T-helper 2 cell (primary cell): Measurements from ENCODE around the gene PLA2G4A.
A peak's percentile ranks its signal among the peaks of the same experiment; 100 is the strongest.
"Not testable (repeated sequence)": the region's sequence is repeated elsewhere in the genome, so short reads cannot be mapped to it uniquely, and the experiment has no call there.

Experiments
- DNase-seq, 5 experiments: peaks; one replicate each; pipeline versions ENCODE4 v3.0.0 to v3.0.0-alpha.2; 2012 to 2022

The PLA2G4A gene

DNA sequence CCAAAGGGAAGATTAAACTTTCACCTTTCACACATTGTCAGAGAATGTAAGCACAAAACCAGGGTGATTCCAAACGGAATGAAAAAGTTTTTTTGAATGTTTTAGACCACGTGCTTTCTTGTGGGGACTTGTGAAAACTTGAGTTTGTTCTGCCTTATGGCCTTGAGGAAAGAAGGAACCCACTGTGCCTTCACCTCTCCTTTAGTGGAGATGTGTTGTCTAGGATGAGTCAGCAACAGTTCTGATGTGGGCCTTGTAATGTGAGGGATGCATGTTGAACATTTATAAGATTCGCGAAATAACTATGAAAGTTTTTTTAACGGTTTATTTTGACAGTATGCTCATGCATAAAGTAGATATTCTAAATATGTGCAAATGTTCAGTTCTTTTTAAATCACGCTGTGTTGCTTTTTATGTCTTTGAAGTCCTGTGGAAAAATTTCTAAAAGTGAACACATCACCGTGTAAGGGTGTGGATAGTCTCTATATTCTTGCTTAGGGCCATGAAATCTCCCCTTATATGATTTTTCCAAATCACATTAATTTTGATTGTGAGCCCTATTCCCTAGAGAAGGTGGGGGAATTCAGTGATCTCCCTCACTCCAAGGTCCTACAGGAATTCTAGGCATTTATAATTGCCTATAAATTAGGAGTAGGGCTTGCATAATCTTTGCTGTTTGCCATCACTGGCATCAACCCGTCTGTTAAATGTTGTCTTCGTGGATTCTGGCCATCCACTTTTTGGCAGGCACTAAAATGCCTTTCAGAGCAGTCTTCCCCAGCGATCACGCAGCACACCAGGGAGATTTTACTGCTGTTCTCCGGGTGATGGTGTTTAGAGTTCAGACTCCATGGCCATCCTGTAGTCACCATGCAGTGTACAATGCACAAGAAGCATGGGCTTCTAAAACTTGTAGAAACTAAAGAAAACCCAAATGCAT, 47.4 kb downstream of the PLA2G4A start:
- DNase-seq: no peak

DNA sequence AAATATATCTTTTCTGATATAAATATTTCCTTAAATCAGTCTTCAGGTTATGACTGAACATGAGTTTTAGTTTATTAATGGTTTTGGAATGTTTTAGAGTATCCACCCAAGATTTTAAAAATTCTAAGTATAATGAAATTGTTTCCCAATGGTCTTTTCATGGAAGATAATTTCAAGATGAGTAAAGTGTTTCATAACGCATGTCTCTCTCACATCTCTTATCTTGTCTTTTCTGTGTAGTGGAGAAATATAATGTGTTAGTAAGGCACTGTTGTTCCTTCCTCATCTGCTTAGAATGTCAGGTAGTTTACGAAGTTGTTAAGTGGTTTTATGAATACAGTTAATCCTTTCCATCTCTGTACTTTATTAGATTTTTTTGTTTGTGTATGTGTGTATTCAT, 49.6 kb downstream of the PLA2G4A start:
- no peak for DNase-seq

DNA sequence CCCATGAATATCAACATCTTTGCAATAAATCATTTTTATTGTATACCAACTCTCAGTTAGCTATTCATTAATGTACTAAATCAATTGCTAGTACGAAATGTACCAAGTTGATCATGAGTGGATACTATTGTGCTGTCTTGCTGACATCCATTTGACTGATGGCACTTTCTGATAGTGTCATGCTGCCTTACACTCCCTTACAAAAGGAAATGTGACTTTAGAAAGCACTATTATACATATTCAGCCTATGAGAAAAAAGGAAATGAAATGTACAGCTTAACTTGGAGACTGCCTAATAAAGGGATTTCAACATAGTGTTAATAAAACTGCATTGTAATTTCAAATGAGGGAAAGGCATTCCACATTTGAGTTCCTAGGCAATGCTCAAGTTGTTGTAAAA, 52.2 kb downstream of the PLA2G4A start:
- DNase-seq: no peak

DNA sequence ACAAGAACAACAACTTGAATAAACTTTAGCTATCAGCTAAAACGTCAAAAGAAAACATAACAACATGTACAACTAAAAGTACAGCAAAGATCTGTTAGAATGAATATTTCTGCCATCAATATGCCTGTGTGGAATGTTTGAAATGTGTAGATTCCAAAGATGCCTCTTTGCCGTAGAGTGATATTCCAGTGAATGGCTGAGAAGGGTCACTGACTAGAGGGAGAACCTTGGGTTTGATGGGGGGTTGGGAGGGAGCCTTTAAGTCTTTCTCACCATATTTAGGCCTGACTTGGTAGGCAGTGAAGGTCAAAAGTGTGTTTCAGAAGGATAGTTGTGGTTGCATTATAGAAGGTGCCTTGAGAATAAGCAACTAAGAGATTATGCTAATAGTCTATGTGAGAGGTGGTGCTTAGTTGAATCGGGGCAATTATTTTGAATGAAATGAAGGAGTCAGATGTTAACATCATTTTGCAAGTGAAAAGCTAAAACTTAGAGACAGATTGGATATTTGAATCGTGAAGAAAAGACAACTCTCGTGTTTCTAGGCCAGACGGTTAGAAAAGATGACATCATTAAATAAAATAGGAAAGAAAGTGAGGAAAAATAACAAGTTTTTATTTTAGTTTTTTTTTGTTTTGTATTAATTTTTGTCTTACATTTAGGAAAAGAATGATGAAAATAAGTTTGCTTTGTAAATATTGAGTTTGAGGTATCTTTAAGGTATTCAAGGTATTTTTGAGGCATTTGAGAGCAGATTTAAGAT, 53.8 kb downstream of the PLA2G4A start:
- no peak for DNase-seq

DNA sequence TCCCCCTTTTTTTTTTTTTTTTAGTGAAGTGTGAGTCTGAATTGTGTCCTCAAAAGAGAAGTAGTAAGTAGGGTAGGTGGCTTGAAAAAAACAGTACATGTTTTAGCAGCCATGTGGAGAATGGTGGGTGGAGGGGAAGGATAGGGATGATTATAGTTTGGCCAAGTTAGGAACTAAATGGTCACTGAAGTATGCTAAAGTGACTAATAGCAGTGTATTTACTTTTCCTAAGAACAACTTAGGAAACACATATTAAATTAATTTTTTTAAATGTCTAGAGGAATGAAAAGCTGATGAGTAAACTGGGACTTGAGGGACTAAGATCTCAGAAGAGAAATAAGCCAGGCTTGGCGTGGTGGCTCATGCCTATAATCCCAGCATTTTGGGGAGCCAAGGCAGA, 55.5 kb downstream of the PLA2G4A start:
- DNase-seq: no peak

DNA sequence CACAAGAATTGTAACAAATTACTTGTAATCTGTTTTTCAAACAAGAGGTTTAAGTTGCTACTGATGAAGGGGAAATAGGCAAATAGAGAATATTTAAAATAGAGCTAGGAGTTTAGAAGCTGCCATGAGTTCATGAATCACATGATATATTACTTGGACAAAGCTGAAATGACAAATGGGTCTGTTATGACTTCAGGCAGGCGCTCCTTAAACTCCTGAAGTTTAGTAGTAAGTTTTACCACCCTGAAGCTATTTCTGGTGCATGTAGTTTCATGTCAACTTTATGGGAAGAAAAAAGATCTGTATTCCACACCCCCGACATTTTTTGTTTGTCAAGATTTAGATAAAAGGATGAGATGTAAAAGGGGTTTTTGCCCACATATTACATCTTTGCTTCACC, 58.5 kb downstream of the PLA2G4A start:
- DNase-seq: no peak

DNA sequence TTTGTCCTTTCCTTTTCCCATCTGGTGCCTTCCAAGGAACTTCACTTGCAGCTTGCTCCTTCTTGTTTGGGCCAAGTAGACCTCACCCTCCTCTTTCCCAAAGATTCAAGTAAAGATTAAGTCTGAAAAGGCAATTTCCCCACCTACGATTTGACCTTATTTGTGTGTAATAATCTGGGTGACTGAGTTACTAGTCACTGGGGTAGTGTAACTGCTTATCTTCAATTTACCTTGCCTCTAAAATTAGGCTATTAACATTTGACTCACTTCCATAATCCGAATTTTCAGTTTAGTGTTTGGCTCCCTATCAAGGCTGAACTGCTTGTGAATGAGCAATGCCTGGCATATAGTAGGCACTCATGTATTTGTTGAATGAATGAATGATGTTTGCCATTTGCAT, 59.6 kb downstream of the PLA2G4A start:
- no peak for DNase-seq

DNA sequence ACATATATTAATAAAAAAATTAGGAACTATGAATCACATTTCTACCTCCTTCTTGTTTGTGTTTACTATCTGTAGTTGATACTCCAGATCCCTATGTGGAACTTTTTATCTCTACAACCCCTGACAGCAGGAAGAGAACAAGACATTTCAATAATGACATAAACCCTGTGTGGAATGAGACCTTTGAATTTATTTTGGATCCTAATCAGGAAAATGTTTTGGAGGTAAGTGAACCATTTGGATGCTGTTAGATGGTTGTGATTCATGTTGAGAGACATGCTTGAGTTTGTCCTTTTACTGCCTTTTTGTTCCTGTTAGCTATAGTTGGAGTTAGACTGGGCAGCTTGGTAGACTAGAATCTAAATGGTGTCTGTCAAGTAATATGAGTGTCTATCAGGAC, 64.2 kb downstream of the PLA2G4A start:
- no peak for DNase-seq

DNA sequence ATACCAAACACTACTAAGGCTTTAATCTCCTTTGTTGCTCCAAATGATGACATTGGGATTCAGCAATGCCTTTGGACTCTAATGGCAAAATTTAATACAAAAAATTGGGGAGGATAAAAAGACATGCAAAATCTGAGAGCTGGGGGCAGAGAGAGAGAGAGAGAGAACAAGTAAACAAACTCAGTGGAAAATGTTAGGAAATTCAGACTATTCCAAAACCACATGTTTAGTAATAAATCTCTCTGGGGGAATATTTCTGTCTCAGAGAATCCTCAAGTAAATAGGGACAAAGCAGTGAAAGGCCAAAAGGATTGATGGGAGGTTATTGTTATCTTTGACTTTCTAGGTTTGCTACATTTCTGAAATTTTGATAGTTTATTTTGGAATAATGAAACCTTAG, 65.7 kb downstream of the PLA2G4A start:
- DNase-seq: no peak

DNA sequence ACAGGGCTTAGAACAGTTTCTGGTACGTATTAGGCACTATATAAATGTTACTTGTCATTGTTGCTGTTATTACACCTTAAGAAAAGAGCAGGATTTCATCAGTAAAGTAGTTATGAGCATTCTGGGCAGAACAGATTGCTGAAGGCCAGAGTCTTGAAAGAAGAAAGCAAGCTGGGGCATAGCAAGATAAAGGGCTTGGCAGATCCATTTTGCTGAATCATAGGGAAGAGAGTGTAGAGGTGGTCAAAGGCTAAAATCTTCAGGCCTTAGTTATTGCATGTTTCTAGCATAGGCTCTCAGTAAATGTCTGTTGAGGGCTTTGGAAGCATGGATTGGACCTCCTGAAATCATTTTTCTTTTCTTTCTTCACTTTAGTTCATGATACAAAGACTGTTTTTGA, 67.5 kb downstream of the PLA2G4A start:
- DNase-seq: no peak

DNA sequence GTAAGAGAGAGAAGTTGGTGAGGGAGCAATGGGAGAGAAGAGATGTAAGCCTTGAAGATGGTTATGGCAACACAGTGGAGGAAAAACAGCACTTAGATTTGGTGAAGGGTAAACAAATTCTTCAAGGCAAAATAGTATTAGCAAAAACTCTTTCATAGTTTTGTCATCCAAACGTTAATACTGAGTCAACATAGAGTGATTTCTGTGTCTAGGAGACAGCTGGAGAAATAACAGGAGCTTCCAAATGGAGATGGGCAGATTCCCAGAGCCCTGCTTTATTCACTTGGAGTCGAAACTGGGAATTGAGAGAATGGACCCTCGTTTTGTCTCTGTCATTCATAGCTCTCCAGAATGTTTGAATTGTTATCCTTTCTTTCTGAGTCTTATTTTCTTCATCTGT, 68.3 kb downstream of the PLA2G4A start:
- no peak for DNase-seq

DNA sequence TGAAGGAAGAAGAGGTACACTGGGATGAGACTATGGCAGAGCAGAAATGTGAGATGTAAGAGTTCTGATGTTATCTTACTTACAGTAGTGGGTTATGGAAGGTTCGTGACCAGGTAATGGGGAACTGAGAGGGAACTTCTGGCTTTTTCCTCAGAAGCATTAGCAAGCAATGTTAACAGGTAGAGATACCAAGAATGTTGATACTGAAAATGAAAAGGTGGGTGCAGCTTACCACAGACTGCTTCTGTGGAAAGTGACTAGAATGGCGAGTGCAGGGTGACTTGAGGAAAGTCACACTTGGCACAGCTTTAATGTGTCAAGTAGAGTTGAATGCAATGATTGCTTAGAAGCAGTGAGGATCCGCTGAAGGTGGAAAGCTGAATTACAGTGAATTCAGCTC, 70.8 kb downstream of the PLA2G4A start:
- peak in 1 of 5 experiments; percentile 82 for DNase-seq

DNA sequence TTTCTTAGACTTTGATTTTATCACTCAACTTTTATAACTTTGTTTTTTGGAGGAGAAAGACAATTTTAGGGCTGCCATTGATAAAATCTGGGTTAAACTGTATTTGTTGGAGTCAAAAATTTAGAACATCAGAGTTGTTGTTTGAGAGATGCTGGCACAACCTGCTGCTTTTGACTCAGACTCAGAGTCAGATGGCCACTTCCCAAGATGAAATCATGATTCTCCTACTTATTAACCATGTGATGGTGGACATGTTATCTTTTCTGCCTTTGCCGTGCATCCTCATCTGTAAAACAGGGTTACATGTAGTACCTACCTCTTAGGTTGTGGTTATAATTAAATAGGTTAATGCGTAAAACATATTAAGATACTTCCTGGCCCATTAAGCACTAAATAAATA, 71.2 kb downstream of the PLA2G4A start:
- DNase-seq: no peak

DNA sequence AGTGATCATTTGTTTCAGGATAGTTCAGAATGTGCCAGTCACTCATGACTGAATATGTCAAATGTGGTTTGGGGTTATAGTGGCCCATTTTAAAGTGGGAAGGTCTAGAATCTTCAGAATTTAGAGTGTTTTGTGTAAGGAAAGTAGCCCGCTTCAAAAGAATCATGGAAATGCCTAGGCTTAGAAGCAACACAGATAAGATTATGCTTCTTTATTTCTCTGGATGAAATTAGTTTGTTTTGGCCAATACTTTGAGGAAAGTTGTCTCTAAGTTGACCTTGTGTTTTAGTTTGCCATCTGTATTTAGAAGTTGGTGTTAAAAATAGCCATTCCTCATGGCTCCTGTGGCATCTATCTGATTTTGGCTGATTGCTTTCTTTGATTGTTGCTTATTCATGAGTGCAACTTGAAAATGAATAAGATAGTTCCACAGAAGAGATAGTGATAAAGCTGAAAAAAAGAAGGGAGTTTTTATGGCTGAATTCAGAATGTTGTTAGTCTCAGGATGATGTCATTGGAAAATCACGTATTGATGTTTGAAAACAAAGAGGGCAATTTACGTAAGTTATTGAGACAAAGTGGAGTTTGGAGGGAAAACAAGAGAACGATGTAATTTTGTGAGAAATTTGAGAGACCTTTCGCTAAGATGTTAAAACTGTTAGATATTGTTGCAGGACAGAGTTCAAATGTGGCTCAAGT, 71.9 kb downstream of the PLA2G4A start:
- DNase-seq: peak in 1 of 5 experiments; percentile 58

DNA sequence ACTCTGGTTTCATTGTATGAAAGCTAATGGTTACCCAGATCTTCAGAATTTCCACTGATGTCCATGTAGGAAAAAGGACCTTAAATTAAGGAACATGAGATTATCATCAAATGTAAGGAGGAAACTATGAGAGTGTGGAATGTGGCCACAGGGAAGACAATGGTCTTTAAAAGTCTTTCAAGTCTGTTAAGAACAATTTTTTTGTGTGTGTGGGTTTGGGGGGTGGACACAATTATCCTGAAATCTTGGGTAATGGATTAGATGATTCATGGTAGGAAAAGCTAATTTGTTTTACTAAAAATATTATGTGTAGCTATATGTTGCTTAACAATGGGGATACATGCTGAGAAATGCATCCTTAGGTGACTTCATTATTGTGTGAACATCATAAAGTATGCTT, 72.9 kb downstream of the PLA2G4A start:
- DNase-seq: no peak

DNA sequence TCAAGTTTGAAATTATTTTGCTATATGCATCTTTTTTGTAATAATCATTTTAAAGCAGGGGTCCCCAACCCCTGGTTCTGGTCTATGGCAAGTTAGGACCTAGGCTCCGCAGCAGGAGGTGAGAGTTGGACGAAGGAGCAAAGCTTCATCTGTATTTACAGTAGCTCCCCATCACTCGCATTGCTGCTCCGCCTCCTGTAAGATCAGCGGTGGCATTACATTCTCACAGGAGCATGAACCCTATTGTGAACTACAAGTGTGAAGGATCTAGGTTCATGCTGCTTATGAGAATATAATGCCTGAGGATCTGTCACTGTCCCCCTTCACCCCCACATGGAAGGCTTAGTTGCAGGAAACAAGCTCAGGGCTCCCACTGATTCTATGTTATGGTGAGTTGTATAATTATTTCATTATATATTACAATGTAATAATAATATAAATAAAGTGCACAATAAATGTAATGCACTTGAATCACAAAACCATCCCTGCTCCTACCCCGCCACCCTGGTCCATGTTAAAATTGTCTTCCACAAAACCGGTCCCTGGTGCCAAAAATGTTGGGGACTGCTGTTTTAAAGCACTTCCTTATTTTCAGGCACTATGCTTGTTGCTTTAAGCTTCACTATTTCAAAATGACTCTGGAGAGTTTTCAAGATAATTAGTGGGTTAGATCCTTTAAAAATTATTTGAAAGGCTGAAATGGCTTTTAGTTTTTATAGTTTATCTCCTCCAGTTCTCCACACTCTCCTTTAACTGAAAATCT, 74.8 kb downstream of the PLA2G4A start:
- no peak for DNase-seq

DNA sequence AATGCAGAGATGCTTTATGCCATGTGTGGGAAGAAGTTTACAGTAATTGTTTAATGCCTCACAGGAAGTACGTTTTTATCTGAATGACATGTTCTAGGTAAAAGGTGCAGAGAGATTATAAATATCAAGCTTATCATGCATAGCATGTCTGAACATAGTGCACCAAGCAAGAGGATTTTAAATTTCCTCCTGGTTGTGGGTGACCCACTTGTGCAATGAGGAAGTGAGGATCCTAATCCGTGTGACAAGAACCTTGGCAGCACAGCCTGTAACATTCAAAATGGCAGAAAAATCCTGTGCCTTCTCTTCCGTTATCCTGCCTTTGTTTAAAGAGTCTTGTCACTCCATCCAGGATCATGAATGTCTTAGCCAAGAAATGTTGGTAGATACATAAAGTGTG, 75.6 kb downstream of the PLA2G4A start:
- DNase-seq: no peak

DNA sequence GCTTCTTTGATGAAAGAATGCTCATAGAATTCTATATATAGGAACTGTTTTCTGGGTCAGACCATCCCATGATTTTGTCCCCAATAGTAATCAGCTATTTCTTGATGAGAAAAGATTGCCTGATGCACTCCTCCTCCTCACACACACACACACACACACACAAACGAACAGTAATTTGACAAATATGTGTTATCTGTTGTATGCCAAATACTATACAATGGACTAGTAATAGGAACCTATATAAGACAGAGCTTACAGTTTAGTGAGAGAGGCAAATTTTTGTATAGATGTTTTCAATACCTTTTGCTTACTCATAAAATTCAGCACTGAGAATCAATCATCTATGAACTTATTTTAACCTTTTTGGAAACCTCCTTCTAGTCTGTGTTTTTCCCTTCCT, 76.8 kb downstream of the PLA2G4A start:
- DNase-seq: no peak

DNA sequence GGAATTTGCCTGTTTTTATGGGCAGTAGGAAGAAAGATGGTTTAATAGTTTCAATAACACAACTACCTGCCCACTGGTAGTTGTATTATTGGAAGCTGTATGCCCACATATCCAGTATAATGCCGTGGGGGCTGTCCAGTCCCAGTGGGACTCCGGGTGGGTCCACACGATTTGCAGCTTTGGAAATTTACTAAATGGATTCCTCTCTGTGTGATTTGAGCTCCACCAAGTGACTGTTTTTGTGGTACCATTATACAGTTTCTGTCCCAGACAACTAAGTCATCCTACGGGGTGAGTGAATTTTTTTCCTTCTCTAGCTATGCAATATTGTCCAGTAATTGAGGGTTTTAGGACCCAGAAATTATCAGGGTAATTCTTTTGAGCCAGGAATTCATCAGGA, 86.8 kb downstream of the PLA2G4A start:
- no peak for DNase-seq

DNA sequence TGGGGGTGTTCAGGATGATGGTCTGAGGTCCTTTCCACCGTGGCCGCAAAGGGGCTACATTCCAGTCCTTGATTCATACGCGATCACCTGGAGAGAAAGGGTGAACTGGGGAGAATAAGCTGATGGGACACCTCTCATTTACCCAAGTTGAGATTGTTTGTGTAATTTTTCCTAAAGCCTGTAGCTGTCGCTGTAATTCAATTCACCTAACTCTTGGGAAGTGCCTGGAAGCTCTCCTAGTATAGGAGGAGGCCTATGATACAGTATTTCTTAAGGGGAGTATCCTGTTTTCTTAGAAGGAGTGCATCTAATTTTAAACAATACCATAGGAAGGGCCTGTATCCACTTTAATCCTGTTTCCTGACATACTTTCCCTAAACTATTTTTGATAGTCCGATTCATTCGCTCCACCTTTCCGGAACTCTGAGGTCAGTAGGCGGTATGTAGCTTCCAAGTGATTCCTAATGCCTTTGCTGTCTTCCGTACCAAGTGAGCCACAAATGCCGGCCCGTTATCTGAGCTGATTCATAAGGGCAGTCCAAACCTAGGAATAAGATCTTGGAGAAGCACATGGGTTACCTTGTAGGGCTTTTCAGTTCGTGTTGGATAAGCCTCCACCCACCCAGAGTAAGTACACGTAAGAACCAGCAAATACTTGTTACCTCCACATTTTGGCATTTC, 88.5 kb downstream of the PLA2G4A start:
- not testable (repeated sequence) for DNase-seq

DNA sequence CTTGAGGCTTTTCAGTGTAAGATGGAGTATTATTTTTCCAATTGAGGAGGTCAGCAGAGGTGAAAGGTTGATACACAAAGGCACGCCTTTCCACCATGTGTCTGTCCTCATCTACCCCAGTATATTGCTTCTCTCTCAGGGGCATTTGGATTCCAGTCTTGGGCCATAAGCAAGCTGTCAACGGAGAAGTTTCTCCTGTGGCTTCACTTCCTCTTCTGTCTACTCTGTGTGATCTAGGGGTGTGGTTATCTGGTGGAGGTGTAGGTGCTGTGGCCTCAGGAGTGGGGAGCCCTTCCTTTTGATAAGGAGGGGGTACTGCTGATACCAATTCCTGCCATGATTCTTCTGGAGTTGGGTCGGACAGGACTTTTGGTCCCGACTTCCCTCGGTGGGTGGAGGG, 92.6 kb downstream of the PLA2G4A start:
- DNase-seq: not testable (repeated sequence)

DNA sequence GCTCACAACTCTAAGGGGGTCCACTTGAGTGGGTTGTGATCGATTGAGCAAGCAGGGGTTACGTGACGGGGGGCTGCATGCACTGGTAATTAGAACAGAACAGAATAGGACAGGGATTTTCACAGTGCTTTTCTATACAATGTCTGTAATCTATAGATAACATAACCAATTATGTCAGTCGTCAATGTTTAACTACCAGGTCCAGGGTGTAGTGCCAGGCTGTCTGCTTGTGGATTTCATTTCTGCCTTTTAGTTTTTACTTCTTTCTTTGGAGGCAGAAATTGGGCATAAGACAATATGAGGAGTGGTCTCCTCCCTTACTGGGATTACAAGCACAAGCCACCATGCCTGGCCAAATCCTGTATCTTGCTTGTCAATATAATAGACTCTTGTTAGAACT, 94.1 kb downstream of the PLA2G4A start:
- not testable (repeated sequence) for DNase-seq
